ENCODE measurements around the gene FBN1. TPM values are rescaled to one million over a fixed set of nuclear protein-coding genes. Genes with fewer than 3 reads are reported as not detected.

Gene FBN1
- polyA plus RNA-seq, 2 of the 4 experiments (the other 2 are of a cell fraction), result 6.3 to 9.4 TPM

GRCh38 chr15:48672206-48672605 lies 26.7 kb upstream of the FBN1 start:
- Histone ChIP-seq H3K4me1 (no peaks in the 10 kb centered on the region), H3K4me3 (no peak overlapping the region), H3K4me2 (no peak overlapping the region), H3K27ac (no peak overlapping the region), H3K9me3 (no peaks in the 10 kb centered on the region)
- no peak for TF ChIP-seq SREBF2 (IDR thresholded peaks at IDR 0.05)
- no peak for TF ChIP-seq HOXA7 (CRISPR knock-in tag; IDR thresholded peaks at IDR 0.05)
- no peak for TF ChIP-seq KDM5A (IDR thresholded peaks at IDR 0.05)
- no peak for TF ChIP-seq FOSL2 (IDR thresholded peaks at IDR 0.05)
- no peak for TF ChIP-seq FOSL2 (CRISPR knock-in tag; IDR thresholded peaks at IDR 0.05)
- TF ChIP-seq EHF (CRISPR knock-in tag; IDR thresholded peaks at IDR 0.05), result no peak
- TF ChIP-seq ZNF302 (CRISPR knock-in tag; IDR thresholded peaks at IDR 0.05), result no peak
- TF ChIP-seq MAZ (IDR thresholded peaks at IDR 0.05; ENCODE audit: borderline replicate concordance, low read depth, low read length), result no peak
- no peak for TF ChIP-seq ELK1 (IDR thresholded peaks at IDR 0.05; ENCODE audit: low read depth, low read length)
- TF ChIP-seq RAD21 (conservative IDR thresholded peaks at IDR 0.05 in 1 of 2, IDR thresholded peaks at IDR 0.05 in 1 of 2), result no peak
- no peak for TF ChIP-seq CHD2 (IDR thresholded peaks at IDR 0.05; ENCODE audit: low read length, partially characterized antibody)
- TF ChIP-seq, protein P1, sequence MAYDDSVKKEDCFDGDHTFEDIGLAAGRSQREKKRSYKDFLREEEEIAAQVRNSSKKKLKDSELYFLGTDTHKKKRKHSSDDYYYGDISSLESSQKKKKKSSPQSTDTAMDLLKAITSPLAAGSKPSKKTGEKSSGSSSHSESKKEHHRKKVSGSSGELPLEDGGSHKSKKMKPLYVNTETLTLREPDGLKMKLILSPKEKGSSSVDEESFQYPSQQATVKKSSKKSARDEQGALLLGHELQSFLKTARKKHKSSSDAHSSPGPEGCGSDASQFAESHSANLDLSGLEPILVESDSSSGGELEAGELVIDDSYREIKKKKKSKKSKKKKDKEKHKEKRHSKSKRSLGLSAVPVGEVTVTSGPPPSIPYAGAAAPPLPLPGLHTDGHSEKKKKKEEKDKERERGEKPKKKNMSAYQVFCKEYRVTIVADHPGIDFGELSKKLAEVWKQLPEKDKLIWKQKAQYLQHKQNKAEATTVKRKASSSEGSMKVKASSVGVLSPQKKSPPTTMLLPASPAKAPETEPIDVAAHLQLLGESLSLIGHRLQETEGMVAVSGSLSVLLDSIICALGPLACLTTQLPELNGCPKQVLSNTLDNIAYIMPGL (CRISPR knock-in tag; IDR thresholded peaks at IDR 0.05; ENCODE audit: borderline replicate concordance), result no peak
- TF ChIP-seq CHD4 (IDR thresholded peaks at IDR 0.05; ENCODE audit: borderline replicate concordance), result no peak
- ChIA-PET CTCF (no interaction called here), POLR2A (interaction anchor here (0.6 kb wide), 1 partner anchor 1569 kb away, joined by 3 read pairs; no protein-coding TSS in a partner anchor)
- no peak for ATAC-seq
- DNase-seq (ENCODE audit: low read depth in 1 of 2, low spot score in 1 of 2), result no peak
- no peak for FAIRE-seq
- 87% methylated on average over 6 of the region's 6 CpGs for WGBS (ENCODE audit: missing lambda C conversion rate)

GRCh38 chr15:48671103-48672022 lies 25.9 kb upstream of the FBN1 start:
- Histone ChIP-seq H3K9me3 (no peaks in the 10 kb centered on the region), H3K27ac (no peak overlapping the region), H3K4me1 (no peaks in the 10 kb centered on the region), H3K4me2 (no peak overlapping the region), H3K4me3 (no peak overlapping the region)
- FAIRE-seq, result no peak
- 77% methylated on average over 5 of the region's 6 CpGs for WGBS (ENCODE audit: missing lambda C conversion rate)
- no peak for DNase-seq (ENCODE audit: low read depth in 1 of 2, low spot score in 1 of 2)
- CTCF ChIA-PET, result no interaction called here
- no peak for ATAC-seq
- POLR2A ChIA-PET, result interaction anchor here (0.6 kb wide), 1 partner anchor 1570 kb away, joined by 3 read pairs; no protein-coding TSS in a partner anchor
- TF ChIP-seq, protein P1 (CRISPR knock-in tag; IDR thresholded peaks at IDR 0.05; ENCODE audit: borderline replicate concordance), result no peak
- TF ChIP-seq HES2 (IDR thresholded peaks at IDR 0.05) (no peak), POLR2A (IDR thresholded peaks at IDR 0.05; ENCODE audit: low read length) (no peak), EP300 (IDR thresholded peaks at IDR 0.05) (no peak), ESRRA (IDR thresholded peaks at IDR 0.05; ENCODE audit: borderline replicate concordance, low read length) (no peak), HOXA7 (CRISPR knock-in tag; IDR thresholded peaks at IDR 0.05) (no peak), CHD2 (IDR thresholded peaks at IDR 0.05; ENCODE audit: low read length, partially characterized antibody) (no peak), NPAS2 (CRISPR knock-in tag; IDR thresholded peaks at IDR 0.05; ENCODE audit: borderline replicate concordance) (no peak), CEBPB (IDR thresholded peaks at IDR 0.05) (no peak)
